Activated B cell treated with CpG ODN at 0.5 μM for 24 hours (primary cell): ENCODE results near the gene SWI5. TPM values are rescaled to one million over a fixed set of nuclear protein-coding genes. Genes with fewer than 3 reads are reported as not detected.

Source experiments
- ATAC-seq: fragments of 200-7000 bp; cut with Tn5 transposase; one replicate; pipeline ENCODE4 v1.10.0; 2021; ENCODE audit warnings: low read depth, mild to moderate bottlenecking, moderate library complexity
- CTCF ChIA-PET: fragments of 350-600 bp; sonication (Branson Sonifier 250); formaldehyde crosslinking; loops from one replicate; lab custom pipeline; 2021; ENCODE audit warnings: antibody characterized with exemption; lab: Charles Lee
- POLR2A ChIA-PET: fragments of 350-600 bp; sonication (Branson Sonifier 250); formaldehyde crosslinking; loops from one replicate; lab custom pipeline; 2021; ENCODE audit warnings: antibody characterized with exemption; lab: Charles Lee
- DNase-seq: peaks from one replicate; pipeline ENCODE4 v3.0.0; 2022
- H3K27ac Mint-ChIP-seq: one replicate; pipeline ENCODE4 v1.8.0; 2020; ENCODE audit warnings: mixed read lengths
- H3K27me3 Mint-ChIP-seq: one replicate; pipeline ENCODE4 v1.8.0; 2021; ENCODE audit warnings: mixed read lengths
- H3K36me3 Mint-ChIP-seq: one replicate; pipeline ENCODE4 v1.8.0; 2021; ENCODE audit warnings: low read depth, mixed read lengths
- H3K4me1 Mint-ChIP-seq: one replicate; pipeline ENCODE4 v1.8.0; 2021; ENCODE audit warnings: mixed read lengths
- H3K4me3 Mint-ChIP-seq: one replicate; pipeline ENCODE4 v1.8.0; 2020; ENCODE audit warnings: mild to moderate bottlenecking, mixed read lengths
- H3K9me3 Mint-ChIP-seq: one replicate; pipeline ENCODE4 v1.8.0; 2020; ENCODE audit warnings: mixed read lengths
- intact Hi-C: fragments of 100-400 bp; cut with micrococcal nuclease; formaldehyde crosslinking; loops from one replicate; pipeline ENCODE4 v1.15.1; 2024
- total RNA-seq: library from RNA; stranded (reverse); gene quantifications from 2 replicates; pipeline ENCODE4 v1.2.3, GENCODE V29; 2022
- TF ChIP-seq, protein P1 (sequence below): fragments of 200-600 bp; IDR thresholded peaks from one replicate; pipeline ENCODE4 v1.8.0; 2022; ENCODE audit warnings: antibody characterized with exemption, mild to moderate bottlenecking

SWI5 gene
- total RNA-seq, 1 donor from 2014 or later = 7.2 TPM

GRCh38 chr9:128322404-128323211, 46.5 kb downstream of the SWI5 start, which contains the start of the genes COQ4 and TRUB2:
TSS of gene COQ4 (plus strand) at chr9:128322839. CDS start at chr9:128322859, 20 bp downstream.
TSS of gene TRUB2 (minus strand) at chr9:128322447. CDS start at chr9:128322408, 39 bp downstream.
- TF ChIP-seq, protein P1, sequence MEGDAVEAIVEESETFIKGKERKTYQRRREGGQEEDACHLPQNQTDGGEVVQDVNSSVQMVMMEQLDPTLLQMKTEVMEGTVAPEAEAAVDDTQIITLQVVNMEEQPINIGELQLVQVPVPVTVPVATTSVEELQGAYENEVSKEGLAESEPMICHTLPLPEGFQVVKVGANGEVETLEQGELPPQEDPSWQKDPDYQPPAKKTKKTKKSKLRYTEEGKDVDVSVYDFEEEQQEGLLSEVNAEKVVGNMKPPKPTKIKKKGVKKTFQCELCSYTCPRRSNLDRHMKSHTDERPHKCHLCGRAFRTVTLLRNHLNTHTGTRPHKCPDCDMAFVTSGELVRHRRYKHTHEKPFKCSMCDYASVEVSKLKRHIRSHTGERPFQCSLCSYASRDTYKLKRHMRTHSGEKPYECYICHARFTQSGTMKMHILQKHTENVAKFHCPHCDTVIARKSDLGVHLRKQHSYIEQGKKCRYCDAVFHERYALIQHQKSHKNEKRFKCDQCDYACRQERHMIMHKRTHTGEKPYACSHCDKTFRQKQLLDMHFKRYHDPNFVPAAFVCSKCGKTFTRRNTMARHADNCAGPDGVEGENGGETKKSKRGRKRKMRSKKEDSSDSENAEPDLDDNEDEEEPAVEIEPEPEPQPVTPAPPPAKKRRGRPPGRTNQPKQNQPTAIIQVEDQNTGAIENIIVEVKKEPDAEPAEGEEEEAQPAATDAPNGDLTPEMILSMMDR = no peak
- ChIA-PET POLR2A (interaction anchor here (1.0 kb wide), 1 partner anchor 21 kb away, joined by 3 read pairs; no protein-coding TSS in a partner anchor), CTCF (no interaction called here)
- no peaks in the 10 kb centered on the region for H3K9me3 Mint-ChIP-seq
- H3K36me3 Mint-ChIP-seq = peaks cover 38% of the 10 kb centered on the region
- H3K4me3 Mint-ChIP-seq = peak within 1 kb of the TSS; percentile 92
- peak; percentile 88 for ATAC-seq
- H3K27ac Mint-ChIP-seq = peak within 1 kb of the TSS; percentile 97
- intact Hi-C loops = loop anchor here (1.0 to 10.0 kb wide), 12 partner anchors 18 to 465 kb away; partner anchors contain the start of genes CERCAM, CIZ1, DYNC2I2 and GLE1
- DNase-seq = peak; percentile 86
- peaks cover 19% of the 10 kb centered on the region for H3K4me1 Mint-ChIP-seq
- no peaks in the 10 kb centered on the region for H3K27me3 Mint-ChIP-seq

GRCh38 chr9:128323212-128323730, 47.2 kb downstream of the SWI5 start:
- ChIA-PET POLR2A (interaction anchor here (1.0 kb wide), 2 partner anchors 17 to 20 kb away, joined by 3 read pairs; no protein-coding TSS in a partner anchor), CTCF (no interaction called here)
- Mint-ChIP-seq H3K4me3 (peak overlapping the region; percentile 92), H3K4me1 (peaks cover 19% of the 10 kb centered on the region), H3K27ac (peak overlapping the region; percentile 97), H3K27me3 (no peaks in the 10 kb centered on the region), H3K9me3 (no peaks in the 10 kb centered on the region), H3K36me3 (peaks cover 36% of the 10 kb centered on the region)
- no peak for DNase-seq
- no peak for ATAC-seq
- TF ChIP-seq, protein P1 = no peak
- intact Hi-C loops = loop anchor here (2.0 to 10.0 kb wide), 5 partner anchors 98 to 362 kb away; partner anchors contain the start of genes CERCAM, CIZ1, GLE1 and PTGES2

- DNase-seq (no peak), ATAC-seq (no peak)
- Mint-ChIP-seq H3K4me1 (peaks cover 19% of the 10 kb centered on the region), H3K4me3 (peak overlapping the region; percentile 92), H3K36me3 (peaks cover 38% of the 10 kb centered on the region), H3K27me3 (no peaks in the 10 kb centered on the region), H3K27ac (peak overlapping the region; percentile 97), H3K9me3 (no peaks in the 10 kb centered on the region)
- POLR2A ChIA-PET = interaction anchor here (1.0 kb wide), 3 partner anchors 16 to 47 kb away, joined by 3 to 8 read pairs (median 3); partner anchors contain the start of gene URM1
- intact Hi-C loops = loop anchor here (2.0 to 10.0 kb wide), 5 partner anchors 97 to 361 kb away; partner anchors contain the start of genes CERCAM, CIZ1, GLE1 and PTGES2
- TF ChIP-seq, protein P1 = no peak
- CTCF ChIA-PET = interaction anchor here (0.7 kb wide), 1 partner anchor 13 kb away, joined by 3 read pairs; no protein-coding TSS in a partner anchor
Observed at GRCh38 chr9:128323791-128324190, 47.7 kb downstream of the SWI5 start.

- POLR2A ChIA-PET = interaction anchor here (1.0 kb wide), 1 partner anchor 47 kb away, joined by 8 read pairs; the partner anchor contains the start of gene URM1
- H3K27me3 Mint-ChIP-seq = no peaks in the 10 kb centered on the region
Observed at GRCh38 chr9:128324401-128324800, 48.3 kb downstream of the SWI5 start.

More at GRCh38 chr9:128324401-128324800, 48.3 kb downstream of the SWI5 start:
- H3K27ac Mint-ChIP-seq = no peak overlapping the region
- CTCF ChIA-PET = interaction anchor here (0.7 kb wide), 1 partner anchor 12 kb away, joined by 3 read pairs; no protein-coding TSS in a partner anchor
- TF ChIP-seq, protein P1 = no peak
- intact Hi-C loops = loop anchor here (5.0 to 10.0 kb wide), 3 partner anchors 132 to 360 kb away; partner anchors contain the start of genes CIZ1, PTGES2 and SET
- no peak for ATAC-seq
- no peaks in the 10 kb centered on the region for H3K9me3 Mint-ChIP-seq
- H3K4me1 Mint-ChIP-seq = peaks cover 19% of the 10 kb centered on the region
- DNase-seq = no peak
- peaks cover 38% of the 10 kb centered on the region for H3K36me3 Mint-ChIP-seq
- peak overlapping the region; percentile 41 for H3K4me3 Mint-ChIP-seq
